ENCODE measurements around the gene PBX3. TPM values are rescaled to one million over a fixed set of nuclear protein-coding genes. Genes with fewer than 3 reads are reported as not detected.

Gene PBX3
- total RNA-seq, 2 experiments from 2014 or later = 9.4 to 14.3 TPM

GRCh38 chr9:125985998-125986655, 239.0 kb downstream of the PBX3 start:
- DNase-seq = no peak
- Mint-ChIP-seq H3K4me1 (ENCODE audit: low read depth) (no peaks in the 10 kb centered on the region), H3K27ac (no peak overlapping the region)

GRCh38 chr9:125986966-125987365, 239.8 kb downstream of the PBX3 start:
- intact Hi-C loops (cut with micrococcal nuclease) = no loop called here
- Mint-ChIP-seq H3K36me3 (ENCODE audit: low read depth) (no peaks in the 10 kb centered on the region), H3K4me1 (ENCODE audit: low read depth) (no peaks in the 10 kb centered on the region), H3K9me3 (no peaks in the 10 kb centered on the region), H3K27me3 (ENCODE audit: low read depth) (peaks cover 6% of the 10 kb centered on the region), H3K27ac (no peak overlapping the region), H3K4me3 (no peak overlapping the region)
- CTCF ChIA-PET = no interaction called here
- DNase-seq = no peak

More at GRCh38 chr9:125985998-125986655, 239.0 kb downstream of the PBX3 start:
- CTCF ChIA-PET = no interaction called here
- peaks cover 7% of the 10 kb centered on the region for H3K27me3 Mint-ChIP-seq (ENCODE audit: low read depth)
- H3K4me3 Mint-ChIP-seq = no peak overlapping the region
- H3K36me3 Mint-ChIP-seq (ENCODE audit: low read depth) = no peaks in the 10 kb centered on the region
- H3K9me3 Mint-ChIP-seq = no peaks in the 10 kb centered on the region
- intact Hi-C loops (cut with micrococcal nuclease) = no loop called here

GRCh38 chr9:125987420-125987819, 240.2 kb downstream of the PBX3 start:
- no peak for DNase-seq
- H3K27me3 Mint-ChIP-seq (ENCODE audit: low read depth) = peaks cover 6% of the 10 kb centered on the region
- no peak overlapping the region for H3K27ac Mint-ChIP-seq
- intact Hi-C loops (cut with micrococcal nuclease) = no loop called here
- CTCF ChIA-PET = interaction anchor here (0.6 kb wide), 1 partner anchor 232 kb away, joined by 3 read pairs; no protein-coding TSS in a partner anchor
- no peaks in the 10 kb centered on the region for H3K9me3 Mint-ChIP-seq
- no peaks in the 10 kb centered on the region for H3K36me3 Mint-ChIP-seq (ENCODE audit: low read depth)
- H3K4me1 Mint-ChIP-seq (ENCODE audit: low read depth) = no peaks in the 10 kb centered on the region
- no peak overlapping the region for H3K4me3 Mint-ChIP-seq

- H3K27ac Mint-ChIP-seq = no peak overlapping the region
- no peak for DNase-seq
- H3K27me3 Mint-ChIP-seq (ENCODE audit: low read depth) = peaks cover 3% of the 10 kb centered on the region
- H3K4me3 Mint-ChIP-seq = no peak overlapping the region
- no peaks in the 10 kb centered on the region for H3K4me1 Mint-ChIP-seq (ENCODE audit: low read depth)
- no peaks in the 10 kb centered on the region for H3K36me3 Mint-ChIP-seq (ENCODE audit: low read depth)
- H3K9me3 Mint-ChIP-seq = no peaks in the 10 kb centered on the region
- CTCF ChIA-PET = no interaction called here
- intact Hi-C loops (cut with micrococcal nuclease) = no loop called here
Observed at GRCh38 chr9:125988479-125989050, 241.4 kb downstream of the PBX3 start.

DNA sequence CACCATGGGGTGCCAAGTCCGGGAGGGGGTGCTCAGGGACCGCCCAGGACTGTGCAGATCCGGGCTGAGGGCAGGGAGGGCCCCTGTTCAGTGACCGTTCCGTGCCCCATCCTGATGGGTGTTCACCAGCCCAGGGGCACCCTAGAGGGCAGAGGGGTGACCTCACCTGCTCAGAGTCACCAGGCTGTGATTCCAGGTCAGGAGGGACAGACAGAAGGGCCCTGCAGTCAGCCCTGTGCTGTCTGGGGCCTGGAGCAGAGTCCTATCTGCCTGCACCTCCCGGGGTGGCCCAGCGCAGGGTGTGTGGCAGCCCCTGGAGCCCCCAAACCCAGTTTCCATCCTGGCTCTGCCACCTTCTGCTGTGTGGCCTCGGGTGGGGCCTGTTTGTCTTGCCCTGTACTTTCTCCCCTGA, 241.9 kb downstream of the PBX3 start:
- H3K4me1 Mint-ChIP-seq (ENCODE audit: low read depth) = no peaks in the 10 kb centered on the region
- CTCF ChIA-PET = no interaction called here
- intact Hi-C loops (cut with micrococcal nuclease) = no loop called here
- DNase-seq = no peak
- H3K27me3 Mint-ChIP-seq (ENCODE audit: low read depth) = no peaks in the 10 kb centered on the region
- H3K4me3 Mint-ChIP-seq = no peak overlapping the region
- H3K9me3 Mint-ChIP-seq = no peaks in the 10 kb centered on the region
- no peaks in the 10 kb centered on the region for H3K36me3 Mint-ChIP-seq (ENCODE audit: low read depth)
- no peak overlapping the region for H3K27ac Mint-ChIP-seq

GRCh38 chr9:125989524-125990180, 242.5 kb downstream of the PBX3 start:
- CTCF ChIA-PET = no interaction called here
- no peaks in the 10 kb centered on the region for H3K27me3 Mint-ChIP-seq (ENCODE audit: low read depth)
- no peaks in the 10 kb centered on the region for H3K4me1 Mint-ChIP-seq (ENCODE audit: low read depth)
- H3K9me3 Mint-ChIP-seq = no peaks in the 10 kb centered on the region
- no peaks in the 10 kb centered on the region for H3K36me3 Mint-ChIP-seq (ENCODE audit: low read depth)
- intact Hi-C loops (cut with micrococcal nuclease) = no loop called here
- no peak for DNase-seq
- H3K27ac Mint-ChIP-seq = no peak overlapping the region
- H3K4me3 Mint-ChIP-seq = no peak overlapping the region

- intact Hi-C loops (cut with micrococcal nuclease) = no loop called here
- no peaks in the 10 kb centered on the region for H3K4me1 Mint-ChIP-seq (ENCODE audit: low read depth)
- no peak for DNase-seq
- CTCF ChIA-PET = no interaction called here
- H3K9me3 Mint-ChIP-seq = no peaks in the 10 kb centered on the region
- H3K4me3 Mint-ChIP-seq = no peak overlapping the region
- no peak overlapping the region for H3K27ac Mint-ChIP-seq
- no peaks in the 10 kb centered on the region for H3K36me3 Mint-ChIP-seq (ENCODE audit: low read depth)
- H3K27me3 Mint-ChIP-seq (ENCODE audit: low read depth) = no peaks in the 10 kb centered on the region
Observed at GRCh38 chr9:125990186-125990792, 243.1 kb downstream of the PBX3 start.

DNA sequence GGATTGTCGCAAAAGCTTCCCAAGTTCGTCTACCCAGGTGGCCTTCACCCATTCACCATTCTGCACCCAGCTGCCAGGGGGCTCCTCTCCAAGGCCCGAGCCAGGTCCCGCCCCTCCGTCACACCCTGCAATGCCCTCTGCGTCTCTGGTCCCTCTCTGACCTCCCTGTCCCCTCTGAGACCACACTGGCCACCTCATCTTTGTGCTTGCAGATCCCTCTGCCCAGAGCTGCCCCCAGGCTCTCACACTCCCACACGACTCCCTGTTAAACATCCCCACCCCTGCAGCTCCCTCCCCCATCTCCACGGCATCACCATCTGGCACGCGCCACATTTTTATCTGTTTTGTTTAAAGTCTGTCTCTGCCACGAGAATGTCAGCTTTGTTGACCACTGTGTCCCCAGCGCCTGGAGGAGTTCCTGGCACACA, 243.6 kb downstream of the PBX3 start:
- no peak for DNase-seq
- CTCF ChIA-PET = interaction anchor here (0.7 kb wide), 2 partner anchors 61 to 92 kb away, joined by 3 to 5 read pairs; no protein-coding TSS in a partner anchor
- intact Hi-C loops (cut with micrococcal nuclease) = no loop called here
- Mint-ChIP-seq H3K9me3 (no peaks in the 10 kb centered on the region), H3K27me3 (ENCODE audit: low read depth) (no peaks in the 10 kb centered on the region), H3K4me1 (ENCODE audit: low read depth) (no peaks in the 10 kb centered on the region), H3K4me3 (no peak overlapping the region), H3K36me3 (ENCODE audit: low read depth) (no peaks in the 10 kb centered on the region), H3K27ac (no peak overlapping the region)

GRCh38 chr9:125991886-125992529, 244.8 kb downstream of the PBX3 start:
- no peaks in the 10 kb centered on the region for H3K27me3 Mint-ChIP-seq (ENCODE audit: low read depth)
- no peak overlapping the region for H3K4me3 Mint-ChIP-seq
- no peaks in the 10 kb centered on the region for H3K9me3 Mint-ChIP-seq
- H3K4me1 Mint-ChIP-seq (ENCODE audit: low read depth) = no peaks in the 10 kb centered on the region
- intact Hi-C loops (cut with micrococcal nuclease) = no loop called here
- no peak overlapping the region for H3K27ac Mint-ChIP-seq
- CTCF ChIA-PET = no interaction called here
- H3K36me3 Mint-ChIP-seq (ENCODE audit: low read depth) = no peaks in the 10 kb centered on the region
- no peak for DNase-seq

DNA sequence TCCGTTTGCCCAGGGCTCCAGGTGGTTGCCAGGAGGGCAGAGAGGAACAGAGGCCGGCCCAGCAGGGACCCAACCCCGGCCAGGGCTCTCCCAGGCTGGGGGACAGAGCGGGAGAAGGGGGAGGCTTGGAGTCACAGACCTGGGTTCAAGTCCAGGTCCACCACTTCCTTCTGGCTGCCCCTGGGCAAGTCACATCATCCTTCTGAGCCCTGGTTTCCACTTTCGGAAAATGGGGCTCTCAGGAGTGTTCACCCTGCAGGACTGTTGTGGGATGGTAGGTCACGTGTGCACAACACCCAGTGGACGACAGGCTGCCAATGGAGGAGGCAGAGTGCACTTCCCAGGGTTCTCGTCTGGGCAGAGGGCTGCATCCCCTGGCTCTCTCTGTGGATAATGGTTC, 245.4 kb downstream of the PBX3 start:
- H3K27ac Mint-ChIP-seq = no peak overlapping the region
- CTCF ChIA-PET = no interaction called here
- no peaks in the 10 kb centered on the region for H3K36me3 Mint-ChIP-seq (ENCODE audit: low read depth)
- H3K9me3 Mint-ChIP-seq = no peaks in the 10 kb centered on the region
- no peaks in the 10 kb centered on the region for H3K27me3 Mint-ChIP-seq (ENCODE audit: low read depth)
- intact Hi-C loops (cut with micrococcal nuclease) = no loop called here
- DNase-seq = no peak
- no peaks in the 10 kb centered on the region for H3K4me1 Mint-ChIP-seq (ENCODE audit: low read depth)
- H3K4me3 Mint-ChIP-seq = no peak overlapping the region

DNA sequence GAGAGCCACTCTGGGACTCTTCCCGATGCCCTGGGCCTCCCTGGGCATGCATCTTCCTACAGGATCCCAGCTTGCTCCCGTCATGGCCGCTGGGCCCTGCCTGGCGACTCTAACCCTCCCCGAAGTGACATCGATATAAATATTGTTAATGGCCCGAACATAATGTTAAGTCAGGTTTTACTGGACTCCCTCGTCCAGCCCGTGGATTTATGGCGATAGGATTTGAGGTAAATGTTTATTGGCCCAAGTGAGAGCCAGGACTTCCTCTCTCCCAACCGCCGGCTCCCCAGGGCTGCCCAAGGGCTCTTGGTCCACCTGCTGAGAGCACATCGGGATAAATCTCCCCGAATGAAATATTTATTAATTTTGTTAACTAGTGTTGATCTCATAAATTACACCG, 246.3 kb downstream of the PBX3 start:
- intact Hi-C loops (cut with micrococcal nuclease) = no loop called here
- H3K27me3 Mint-ChIP-seq (ENCODE audit: low read depth) = no peaks in the 10 kb centered on the region
- H3K9me3 Mint-ChIP-seq = no peaks in the 10 kb centered on the region

GRCh38 chr9:125994066-125994943, 247.1 kb downstream of the PBX3 start:
- intact Hi-C loops (cut with micrococcal nuclease) = no loop called here
- CTCF ChIA-PET = no interaction called here

More for the DNA sequence above, 246.3 kb downstream of the PBX3 start:
- no peak for DNase-seq
- Mint-ChIP-seq H3K4me3 (no peak overlapping the region), H3K27ac (no peak overlapping the region), H3K4me1 (ENCODE audit: low read depth) (no peaks in the 10 kb centered on the region), H3K36me3 (ENCODE audit: low read depth) (no peaks in the 10 kb centered on the region)
- CTCF ChIA-PET = no interaction called here

More at GRCh38 chr9:125994066-125994943, 247.1 kb downstream of the PBX3 start:
- no peaks in the 10 kb centered on the region for H3K4me1 Mint-ChIP-seq (ENCODE audit: low read depth)
- H3K4me3 Mint-ChIP-seq = no peak overlapping the region
- DNase-seq = no peak
- H3K27ac Mint-ChIP-seq = no peak overlapping the region
- no peaks in the 10 kb centered on the region for H3K36me3 Mint-ChIP-seq (ENCODE audit: low read depth)
- H3K27me3 Mint-ChIP-seq (ENCODE audit: low read depth) = no peaks in the 10 kb centered on the region
- no peaks in the 10 kb centered on the region for H3K9me3 Mint-ChIP-seq
